Measurements from ENCODE around the gene STK4. TPM values are rescaled to one million over a fixed set of nuclear protein-coding genes. Genes with fewer than 3 reads are reported as not detected.

The STK4 gene
- total RNA-seq, 1 donor from 2014 or later = 17.7 TPM

- Histone ChIP-seq H3K9ac (ENCODE audit: low read depth in 1 of 3, low read length in 3 of 3) (no peak overlapping the region), H3K4me3 (ENCODE audit: low read length in 3 of 3) (no peak overlapping the region), H3K4me1 (ENCODE audit: control insufficient read depth in 3 of 3, insufficient read depth in 3 of 3, low read length in 3 of 3) (no peaks in the 10 kb centered on the region), H3K27ac (ENCODE audit: low read depth, low read length) (no peak overlapping the region), H3K36me3 (ENCODE audit: control insufficient read depth in 3 of 3, insufficient read depth in 3 of 3, low read length in 3 of 3) (peaks cover 0 to 1% (median 0%) of the 10 kb centered on the region in 3 donors), H3K9me3 (ENCODE audit: control insufficient read depth in 3 of 3, low read length in 3 of 3) (no peaks in the 10 kb centered on the region), H3K27me3 (ENCODE audit: control insufficient read depth in 3 of 3, insufficient read depth in 3 of 3, low read length in 3 of 3) (peaks cover 25 to 42% (median 30%) of the 10 kb centered on the region in 3 donors)
These were observed 145.0 kb downstream of the STK4 start for GRCh38 chr20:45111285-45111684.

GRCh38 chr20:45111799-45112471 lies 145.6 kb downstream of the STK4 start:
- peaks cover 0 to 1% (median 0%) of the 10 kb centered on the region in 3 donors for H3K36me3 ChIP-seq (ENCODE audit: control insufficient read depth in 3 of 3, insufficient read depth in 3 of 3, low read length in 3 of 3)
- no peak overlapping the region for H3K27ac ChIP-seq (ENCODE audit: low read depth, low read length)
- H3K27me3 ChIP-seq (ENCODE audit: control insufficient read depth in 3 of 3, insufficient read depth in 3 of 3, low read length in 3 of 3) = peaks cover 23 to 42% (median 30%) of the 10 kb centered on the region in 3 donors
- no peak overlapping the region for H3K9ac ChIP-seq (ENCODE audit: low read depth in 1 of 3, low read length in 3 of 3)
- H3K4me1 ChIP-seq (ENCODE audit: control insufficient read depth in 3 of 3, insufficient read depth in 3 of 3, low read length in 3 of 3) = no peaks in the 10 kb centered on the region
- H3K9me3 ChIP-seq (ENCODE audit: control insufficient read depth in 3 of 3, low read length in 3 of 3) = no peaks in the 10 kb centered on the region
- no peak overlapping the region for H3K4me3 ChIP-seq (ENCODE audit: low read length in 3 of 3)

DNA sequence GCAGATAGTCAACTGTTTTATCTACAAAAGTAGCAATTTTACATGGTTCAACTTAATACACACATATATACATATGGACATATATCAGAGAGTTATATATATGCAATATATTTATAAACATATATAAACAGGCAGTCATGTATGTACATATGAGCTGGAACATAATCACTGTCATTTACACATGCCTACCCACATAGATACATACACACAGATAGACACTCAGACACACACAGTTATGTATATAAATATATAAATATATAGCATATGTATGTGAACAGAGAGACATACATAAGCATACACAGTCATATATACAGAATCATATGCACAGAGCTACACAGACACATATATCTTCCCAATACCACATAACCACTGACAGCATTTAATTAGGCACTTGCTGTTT lies 146.4 kb downstream of the STK4 start:
- Histone ChIP-seq H3K4me3 (ENCODE audit: low read length in 3 of 3) (no peak overlapping the region), H3K27ac (ENCODE audit: low read depth, low read length) (no peak overlapping the region), H3K36me3 (ENCODE audit: control insufficient read depth in 3 of 3, insufficient read depth in 3 of 3, low read length in 3 of 3) (peaks cover 0 to 1% (median 0%) of the 10 kb centered on the region in 3 donors), H3K9ac (ENCODE audit: low read depth in 1 of 3, low read length in 3 of 3) (no peak overlapping the region), H3K4me1 (ENCODE audit: control insufficient read depth in 3 of 3, insufficient read depth in 3 of 3, low read length in 3 of 3) (no peaks in the 10 kb centered on the region), H3K9me3 (ENCODE audit: control insufficient read depth in 3 of 3, low read length in 3 of 3) (no peaks in the 10 kb centered on the region), H3K27me3 (ENCODE audit: control insufficient read depth in 3 of 3, insufficient read depth in 3 of 3, low read length in 3 of 3) (peaks cover 22 to 42% (median 30%) of the 10 kb centered on the region in 3 donors)

GRCh38 chr20:45113865-45114264 lies 147.6 kb downstream of the STK4 start:
- Histone ChIP-seq H3K27me3 (ENCODE audit: control insufficient read depth in 3 of 3, insufficient read depth in 3 of 3, low read length in 3 of 3) (peaks cover 16 to 40% (median 24%) of the 10 kb centered on the region in 3 donors), H3K9ac (ENCODE audit: low read depth in 1 of 3, low read length in 3 of 3) (no peak overlapping the region), H3K36me3 (ENCODE audit: control insufficient read depth in 3 of 3, insufficient read depth in 3 of 3, low read length in 3 of 3) (no peaks in the 10 kb centered on the region), H3K27ac (ENCODE audit: low read depth, low read length) (no peak overlapping the region), H3K9me3 (ENCODE audit: control insufficient read depth in 3 of 3, low read length in 3 of 3) (no peaks in the 10 kb centered on the region), H3K4me3 (ENCODE audit: low read length in 3 of 3) (no peak overlapping the region), H3K4me1 (ENCODE audit: control insufficient read depth in 3 of 3, insufficient read depth in 3 of 3, low read length in 3 of 3) (no peaks in the 10 kb centered on the region)

DNA sequence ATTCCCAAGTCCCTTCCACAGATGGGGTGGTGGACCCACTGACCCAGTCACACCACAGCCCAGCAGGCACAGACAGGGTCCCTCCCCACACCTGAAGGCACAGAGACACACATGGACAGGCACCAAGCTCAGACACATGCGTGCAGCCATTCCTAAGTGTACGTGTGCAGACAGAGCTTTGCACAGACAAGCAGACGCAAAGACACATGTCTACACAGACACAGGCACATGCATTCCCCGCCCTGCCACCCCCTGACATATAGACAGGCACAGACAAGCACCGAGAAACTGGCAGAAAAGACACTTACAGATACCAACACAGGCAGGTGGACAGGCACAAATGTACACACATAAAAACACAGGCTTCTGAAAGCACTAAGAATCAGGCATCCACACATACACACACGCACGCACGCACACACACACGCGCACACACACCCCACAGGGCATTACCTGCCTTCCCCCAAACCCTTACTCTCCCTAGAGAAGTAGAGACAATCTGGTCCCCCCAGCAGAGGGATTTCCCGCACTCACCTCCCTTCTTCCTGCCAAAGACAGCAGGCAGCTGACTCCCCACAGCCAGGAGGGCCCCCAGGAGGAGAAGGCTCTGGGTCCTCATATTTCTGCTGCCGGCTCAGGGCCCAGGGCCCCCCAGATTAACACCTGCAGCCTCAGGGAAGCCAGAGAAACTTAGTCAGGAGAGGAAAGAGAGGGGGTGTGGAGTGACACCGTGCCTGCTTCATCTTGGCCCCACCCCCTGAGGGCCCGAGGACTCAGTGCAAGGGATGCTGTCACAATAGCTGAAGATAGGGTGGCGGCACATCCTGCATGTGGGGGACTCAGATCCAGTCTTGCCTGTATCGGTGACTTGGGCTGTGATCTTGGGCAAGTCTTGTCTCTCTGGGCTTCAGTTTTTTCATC lies 148.4 kb downstream of the STK4 start, which contains the start of gene WFDC5:
Gene WFDC5 (minus strand): TSS at position 710 of the 921 bp plus-strand sequence. CDS start 91 bp downstream, at position 619.
- H3K4me3 ChIP-seq (ENCODE audit: low read length in 3 of 3) = no peak within 1 kb of the TSS
- no peaks in the 10 kb centered on the region for H3K4me1 ChIP-seq (ENCODE audit: control insufficient read depth in 3 of 3, insufficient read depth in 3 of 3, low read length in 3 of 3)
- H3K27me3 ChIP-seq (ENCODE audit: control insufficient read depth in 3 of 3, insufficient read depth in 3 of 3, low read length in 3 of 3) = peaks cover 16 to 45% (median 28%) of the 10 kb centered on the region in 3 donors
- H3K36me3 ChIP-seq (ENCODE audit: control insufficient read depth in 3 of 3, insufficient read depth in 3 of 3, low read length in 3 of 3) = no peaks in the 10 kb centered on the region
- no peak within 1 kb of the TSS for H3K27ac ChIP-seq (ENCODE audit: low read depth, low read length)
- no peak within 1 kb of the TSS for H3K9ac ChIP-seq (ENCODE audit: low read depth in 1 of 3, low read length in 3 of 3)
- no peaks in the 10 kb centered on the region for H3K9me3 ChIP-seq (ENCODE audit: control insufficient read depth in 3 of 3, low read length in 3 of 3)

DNA sequence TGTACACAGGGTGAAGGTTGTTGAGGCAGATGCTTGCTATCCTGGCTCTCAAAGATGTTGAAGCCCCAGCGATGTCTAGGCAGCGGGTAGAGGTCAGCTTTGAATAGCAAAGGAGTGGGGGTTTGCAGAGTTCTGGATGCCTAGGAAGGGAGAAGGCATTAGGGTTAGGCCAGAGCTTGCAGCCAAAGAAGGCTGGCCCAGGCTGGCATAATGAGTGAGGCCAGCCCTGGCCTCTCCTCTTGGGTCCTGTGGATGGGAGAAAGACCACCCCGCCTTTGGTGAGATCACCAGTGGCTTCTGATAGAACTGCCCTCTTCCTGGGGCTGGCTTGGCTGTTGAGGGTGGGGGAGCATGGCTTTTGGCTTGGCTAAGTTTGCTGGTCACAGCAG lies 149.1 kb downstream of the STK4 start:
- Histone ChIP-seq H3K4me3 (ENCODE audit: low read length in 3 of 3) (no peak overlapping the region), H3K4me1 (ENCODE audit: control insufficient read depth in 3 of 3, insufficient read depth in 3 of 3, low read length in 3 of 3) (no peaks in the 10 kb centered on the region), H3K9me3 (ENCODE audit: control insufficient read depth in 3 of 3, low read length in 3 of 3) (no peaks in the 10 kb centered on the region), H3K9ac (ENCODE audit: low read depth in 1 of 3, low read length in 3 of 3) (no peak overlapping the region), H3K27ac (ENCODE audit: low read depth, low read length) (no peak overlapping the region), H3K27me3 (ENCODE audit: control insufficient read depth in 3 of 3, insufficient read depth in 3 of 3, low read length in 3 of 3) (peaks cover 12 to 41% (median 28%) of the 10 kb centered on the region in 3 donors), H3K36me3 (ENCODE audit: control insufficient read depth in 3 of 3, insufficient read depth in 3 of 3, low read length in 3 of 3) (no peaks in the 10 kb centered on the region)

DNA sequence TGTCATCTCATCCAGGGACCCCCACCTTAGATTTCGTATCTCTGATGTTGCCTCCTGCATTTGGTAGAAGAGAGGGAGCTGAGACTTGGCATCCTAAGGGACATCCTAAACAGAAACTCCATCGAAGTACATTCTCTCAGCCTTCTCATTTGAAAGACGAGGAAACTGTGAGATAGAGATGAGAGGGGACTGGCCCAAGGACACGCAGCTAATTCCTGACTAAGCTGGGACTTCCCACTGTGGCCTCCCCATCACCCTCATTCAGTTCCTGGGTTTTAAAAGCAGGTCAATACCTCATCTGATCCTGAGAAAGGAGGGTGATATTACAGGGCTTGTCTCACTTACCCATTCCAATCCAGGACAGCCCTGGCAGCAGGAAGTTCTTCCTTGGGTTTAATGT lies 149.5 kb downstream of the STK4 start:
- peaks cover 10 to 37% (median 28%) of the 10 kb centered on the region in 3 donors for H3K27me3 ChIP-seq (ENCODE audit: control insufficient read depth in 3 of 3, insufficient read depth in 3 of 3, low read length in 3 of 3)
- H3K4me3 ChIP-seq (ENCODE audit: low read length in 3 of 3) = no peak overlapping the region
- H3K9ac ChIP-seq (ENCODE audit: low read depth in 1 of 3, low read length in 3 of 3) = no peak overlapping the region
- no peaks in the 10 kb centered on the region for H3K4me1 ChIP-seq (ENCODE audit: control insufficient read depth in 3 of 3, insufficient read depth in 3 of 3, low read length in 3 of 3)
- no peak overlapping the region for H3K27ac ChIP-seq (ENCODE audit: low read depth, low read length)
- H3K9me3 ChIP-seq (ENCODE audit: control insufficient read depth in 3 of 3, low read length in 3 of 3) = no peaks in the 10 kb centered on the region
- H3K36me3 ChIP-seq (ENCODE audit: control insufficient read depth in 3 of 3, insufficient read depth in 3 of 3, low read length in 3 of 3) = no peaks in the 10 kb centered on the region

GRCh38 chr20:45117581-45117980 lies 151.3 kb downstream of the STK4 start:
- Histone ChIP-seq H3K27ac (ENCODE audit: low read depth, low read length) (no peak overlapping the region), H3K27me3 (ENCODE audit: control insufficient read depth in 3 of 3, insufficient read depth in 3 of 3, low read length in 3 of 3) (peaks cover 10 to 27% (median 23%) of the 10 kb centered on the region in 3 donors), H3K9ac (ENCODE audit: low read depth in 1 of 3, low read length in 3 of 3) (no peak overlapping the region), H3K4me1 (ENCODE audit: control insufficient read depth in 3 of 3, insufficient read depth in 3 of 3, low read length in 3 of 3) (no peaks in the 10 kb centered on the region), H3K9me3 (ENCODE audit: control insufficient read depth in 3 of 3, low read length in 3 of 3) (no peaks in the 10 kb centered on the region), H3K4me3 (ENCODE audit: low read length in 3 of 3) (no peak overlapping the region), H3K36me3 (ENCODE audit: control insufficient read depth in 3 of 3, insufficient read depth in 3 of 3, low read length in 3 of 3) (no peaks in the 10 kb centered on the region)

- H3K4me3 ChIP-seq (ENCODE audit: low read length in 3 of 3) = no peak overlapping the region
- no peaks in the 10 kb centered on the region for H3K4me1 ChIP-seq (ENCODE audit: control insufficient read depth in 3 of 3, insufficient read depth in 3 of 3, low read length in 3 of 3)
- peaks cover 10 to 27% (median 23%) of the 10 kb centered on the region in 3 donors for H3K27me3 ChIP-seq (ENCODE audit: control insufficient read depth in 3 of 3, insufficient read depth in 3 of 3, low read length in 3 of 3)
- H3K9ac ChIP-seq (ENCODE audit: low read depth in 1 of 3, low read length in 3 of 3) = no peak overlapping the region
- H3K9me3 ChIP-seq (ENCODE audit: control insufficient read depth in 3 of 3, low read length in 3 of 3) = no peaks in the 10 kb centered on the region
- H3K27ac ChIP-seq (ENCODE audit: low read depth, low read length) = no peak overlapping the region
- no peaks in the 10 kb centered on the region for H3K36me3 ChIP-seq (ENCODE audit: control insufficient read depth in 3 of 3, insufficient read depth in 3 of 3, low read length in 3 of 3)
These were observed 151.7 kb downstream of the STK4 start for GRCh38 chr20:45118028-45118427.

All from skeletal muscle tissue (tissue), 4 donors.